ENCODE data around the gene GIT1.

GRCh38 chr17:29620779-29621500, 31.5 kb upstream of the GIT1 start:
- TF ChIP-seq CTCF (IDR thresholded peaks at IDR 0.05) (no peak), POLR2A (IDR thresholded peaks at IDR 0.05) (no peak)

All from testis (tissue), 2 donors.